ENCODE measurements around the gene PNPLA1.

PNPLA1 gene

DNA sequence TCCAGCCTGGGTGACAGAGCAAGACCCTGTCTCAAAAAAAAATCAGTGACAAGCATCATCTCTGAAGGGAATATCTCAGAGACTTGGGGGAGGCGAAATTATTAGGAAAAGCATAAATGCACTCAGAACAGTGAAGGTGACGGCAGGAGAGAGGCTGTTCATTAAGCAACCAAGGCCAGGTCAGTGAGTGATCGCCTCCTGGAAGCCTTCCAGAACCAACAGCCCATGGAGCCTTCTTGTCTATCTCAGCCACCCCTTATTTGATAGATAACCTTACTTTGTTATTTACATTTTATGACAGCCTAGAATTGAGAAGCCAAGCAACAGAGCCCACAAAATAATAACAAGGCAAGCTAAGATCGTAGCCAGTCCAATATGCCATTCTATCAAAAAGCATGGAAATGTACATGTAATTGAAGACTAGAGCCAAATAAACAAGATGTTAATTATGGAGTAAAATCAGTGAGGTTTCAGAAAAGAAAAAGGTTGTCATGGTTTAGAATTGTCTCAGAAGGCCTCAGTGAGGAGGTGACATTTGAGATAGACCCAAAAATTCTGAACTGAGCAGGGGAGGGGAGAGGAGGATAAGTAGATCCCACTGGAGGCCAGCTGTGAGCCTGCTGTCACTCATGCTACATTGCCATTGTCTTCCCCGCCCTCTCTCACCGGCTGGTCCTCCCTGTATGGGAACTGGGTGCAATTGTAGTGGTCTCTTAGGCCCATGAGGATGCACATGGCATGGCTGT, 49.0 kb downstream of the PNPLA1 start:
- no peak for DNase-seq

- DNase-seq, result no peak
These were observed 49.5 kb downstream of the PNPLA1 start for GRCh38 chr6:36319436-36319762.

GRCh38 chr6:36319821-36320220, 50.0 kb downstream of the PNPLA1 start:
- DNase-seq, result no peak

DNA sequence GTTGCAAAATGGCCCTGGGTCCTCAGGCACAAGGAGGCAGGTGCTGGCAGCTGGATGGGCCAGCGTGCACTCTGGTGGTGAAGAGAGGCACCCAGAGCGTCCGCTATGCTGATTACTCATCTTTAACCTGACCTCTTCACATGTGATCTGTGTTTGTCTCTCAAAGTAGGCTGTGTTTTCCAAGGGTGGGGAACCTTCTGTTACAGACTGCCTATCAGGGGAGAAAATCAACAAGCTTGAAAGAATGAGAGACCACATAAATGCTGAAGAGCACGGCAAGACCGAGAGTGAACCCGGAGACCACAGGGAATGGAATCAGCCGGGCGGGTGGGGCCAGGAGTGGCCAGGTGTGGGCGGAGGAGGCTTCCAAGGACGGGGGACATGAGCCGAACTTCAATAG, 50.6 kb downstream of the PNPLA1 start:
- DNase-seq, result no peak

DNA sequence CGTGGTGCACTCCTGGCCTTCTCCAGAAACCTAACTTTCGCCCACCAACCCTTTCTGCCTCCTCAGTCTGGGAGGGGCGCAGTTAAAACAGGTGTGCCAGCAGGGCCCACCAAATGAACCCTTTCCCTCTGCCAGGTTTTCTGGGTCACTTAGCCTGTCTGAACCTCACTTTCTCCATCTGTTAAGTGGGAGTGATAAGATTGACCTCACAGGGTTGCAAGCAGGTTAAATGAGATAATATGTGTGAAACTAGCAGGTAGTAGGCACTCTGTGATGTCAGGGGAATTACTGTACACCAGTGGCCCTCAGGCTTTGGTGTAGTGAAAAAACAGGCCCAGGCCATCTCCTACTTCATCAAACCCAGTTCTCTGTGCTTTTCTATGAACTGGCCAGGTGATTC, 52.7 kb downstream of the PNPLA1 start:
- no peak for DNase-seq

GRCh38 chr6:36323062-36323461, 53.2 kb downstream of the PNPLA1 start:
- DNase-seq, result peak; percentile 43

DNA sequence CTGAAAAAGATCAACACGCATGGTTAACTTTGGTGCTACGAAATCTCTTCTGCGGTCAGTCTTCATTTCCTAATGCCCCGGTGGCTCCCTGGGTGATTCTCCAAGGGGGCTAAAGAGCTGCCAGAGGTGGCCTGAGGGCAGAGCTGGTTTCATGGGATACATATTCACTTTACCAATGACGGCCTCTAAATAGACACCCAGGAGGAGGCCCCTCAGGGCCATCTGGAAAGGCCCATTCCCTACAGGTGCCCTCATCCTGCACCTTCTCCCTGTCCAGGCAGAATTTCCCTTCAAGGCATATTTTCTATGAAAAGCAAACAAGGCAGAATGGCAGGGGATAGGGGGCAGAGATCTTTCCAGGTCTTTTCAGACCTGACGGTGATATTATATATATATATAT, 54.3 kb downstream of the PNPLA1 start:
- no peak for DNase-seq

DNA sequence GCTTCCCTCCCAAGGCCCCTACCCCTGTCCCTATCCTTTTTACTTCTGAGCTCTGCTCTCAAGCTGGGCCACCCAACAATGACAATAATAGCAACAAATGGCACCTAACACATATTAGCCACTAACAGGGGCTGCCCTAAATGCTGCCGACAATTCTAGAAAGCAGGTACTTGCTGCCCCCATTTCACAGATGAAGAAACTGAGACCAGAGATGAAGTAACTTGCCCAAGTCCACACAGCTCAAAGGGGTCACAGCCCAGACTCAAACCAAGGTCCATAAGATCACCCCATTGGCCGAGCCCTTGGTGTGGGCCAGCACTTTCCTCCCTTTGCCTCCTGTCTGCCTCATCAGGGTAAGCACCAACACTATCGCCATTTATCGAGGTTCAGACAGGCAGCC, 54.9 kb downstream of the PNPLA1 start:
- DNase-seq, result no peak

DNA sequence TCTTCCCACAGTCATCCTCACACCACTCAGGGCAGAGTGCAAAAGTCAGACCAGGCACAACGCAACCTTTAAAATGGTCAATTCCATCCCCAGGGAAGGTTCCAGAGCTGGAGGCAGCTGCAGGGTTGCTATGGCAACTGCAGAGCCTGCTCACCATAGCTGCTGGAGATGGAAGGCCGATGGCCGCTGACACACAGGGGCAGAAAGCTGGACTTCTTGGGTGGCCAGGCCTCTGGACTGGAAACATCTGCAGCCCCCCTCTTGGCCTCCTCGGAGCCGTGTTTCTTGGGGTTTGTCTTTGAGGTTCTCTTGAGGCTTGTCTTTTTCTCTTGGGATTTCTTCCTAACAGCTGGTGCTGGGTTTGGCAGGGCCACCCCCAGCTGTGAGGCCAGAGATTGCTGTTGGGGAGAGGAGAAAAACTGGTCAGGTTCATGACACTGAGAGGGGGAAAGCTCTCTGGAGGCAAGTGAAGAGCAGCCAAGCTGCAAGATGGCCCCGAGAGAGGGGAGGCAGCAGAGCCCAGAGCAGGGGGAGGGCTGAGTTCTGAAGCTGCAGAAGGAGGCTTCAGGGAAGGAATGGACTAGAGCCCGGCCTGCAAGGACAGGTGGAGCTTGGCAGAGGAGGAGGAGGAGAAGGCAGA, 56.6 kb downstream of the PNPLA1 start:
- no peak for DNase-seq

GRCh38 chr6:36327226-36327918, 57.5 kb downstream of the PNPLA1 start:
- DNase-seq, result peak; percentile 20

DNA sequence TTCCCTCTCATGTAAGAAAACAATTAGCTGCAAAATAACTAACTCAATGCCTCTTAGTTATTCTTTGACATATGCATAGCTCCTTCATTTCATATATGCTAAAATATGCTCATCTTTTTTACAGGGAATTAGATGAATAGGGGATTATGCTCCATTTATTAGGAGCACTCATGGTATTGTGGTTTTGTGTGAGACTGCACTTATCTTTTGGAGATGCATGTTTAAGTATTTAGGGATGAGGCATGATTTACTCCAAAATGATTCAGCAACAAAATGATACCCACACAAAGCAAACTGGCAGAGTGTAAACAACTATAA, 58.0 kb downstream of the PNPLA1 start:
- no peak for DNase-seq

DNA sequence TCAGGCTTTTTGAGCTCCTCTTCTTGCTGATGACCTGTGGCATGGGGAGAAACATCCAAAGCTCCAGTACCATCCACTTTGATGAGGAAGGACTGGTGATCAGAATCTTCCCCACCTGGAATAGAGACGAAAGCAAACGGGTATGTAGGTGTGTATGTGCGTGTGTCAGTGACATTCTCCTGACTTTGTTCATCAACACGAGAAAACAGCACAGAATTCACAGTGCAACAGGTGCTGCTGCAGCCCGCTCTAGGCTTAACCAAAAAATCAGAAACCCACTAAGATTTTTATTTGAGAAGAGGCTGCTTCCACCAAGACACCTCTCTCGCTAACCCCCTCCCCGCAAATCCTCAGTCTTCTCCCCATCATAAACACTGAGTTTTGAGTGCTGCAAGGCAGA, 58.7 kb downstream of the PNPLA1 start:
- no peak for DNase-seq

- no peak for DNase-seq
These were observed 60.0 kb downstream of the PNPLA1 start for GRCh38 chr6:36329798-36330291.

GRCh38 chr6:36330366-36330765, 60.5 kb downstream of the PNPLA1 start:
- DNase-seq, result no peak

GRCh38 chr6:36331381-36331780, 61.5 kb downstream of the PNPLA1 start:
- no peak for DNase-seq

DNA sequence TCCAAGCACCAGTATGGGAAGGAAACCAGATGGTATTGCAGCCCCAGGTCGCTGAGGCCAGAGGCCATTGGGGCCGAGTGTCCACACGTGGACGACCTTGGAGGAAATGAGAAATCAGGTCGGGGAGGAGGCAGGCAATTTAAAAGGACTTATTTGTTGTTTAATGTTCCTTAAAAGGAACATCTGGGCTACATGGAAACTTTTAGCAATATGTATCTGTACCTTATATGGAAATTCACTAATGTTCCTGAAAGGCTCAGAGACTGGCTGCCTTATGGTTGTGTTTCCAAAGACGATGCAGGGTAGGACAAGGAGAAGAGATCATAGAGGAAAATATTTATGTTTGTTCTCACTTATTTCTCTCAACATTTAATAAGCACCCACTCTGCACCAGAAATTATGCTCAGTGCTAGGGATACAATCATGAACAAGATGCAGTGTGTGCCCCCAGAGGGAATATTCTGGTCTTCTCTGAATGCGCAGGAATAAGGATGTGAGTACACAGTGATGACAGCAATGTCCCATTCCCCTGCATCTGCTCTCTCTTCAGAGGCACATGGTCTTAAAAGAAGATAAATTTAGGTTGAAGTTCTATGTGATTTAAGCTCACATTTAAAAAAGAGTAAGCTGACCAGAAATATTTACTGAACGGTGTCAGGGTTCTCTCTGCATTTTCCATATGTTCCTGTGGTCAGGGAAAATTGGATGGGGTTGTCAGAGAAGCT, 63.5 kb downstream of the PNPLA1 start:
- no peak for DNase-seq

- DNase-seq, result no peak
These were observed 64.3 kb downstream of the PNPLA1 start for GRCh38 chr6:36333931-36334725.

GRCh38 chr6:36334832-36335459, 65.1 kb downstream of the PNPLA1 start:
- no peak for DNase-seq

- no peak for DNase-seq
These were observed 65.8 kb downstream of the PNPLA1 start for GRCh38 chr6:36335465-36336207.

- DNase-seq, result no peak
These were observed 66.4 kb downstream of the PNPLA1 start for GRCh38 chr6:36336208-36336710.

GRCh38 chr6:36336779-36337241, 67.0 kb downstream of the PNPLA1 start, which contains the start of gene BNIP5:
Gene BNIP5, minus strand, starts transcription at chr6:36336888. Its CDS starts 6,198 bp downstream, at chr6:36330690.
- no peak for DNase-seq
